ENCODE measurements around the gene ANKRD34B. TPM values are rescaled to one million over a fixed set of nuclear protein-coding genes. Genes with fewer than 3 reads are reported as not detected.
"Not testable (repeated sequence)": the region's sequence is repeated elsewhere in the genome, so short reads cannot be mapped to it uniquely, and the experiment has no call there.

Gene ANKRD34B
- total RNA-seq, 1 donor from 2014 or later = 1.5 TPM

DNA sequence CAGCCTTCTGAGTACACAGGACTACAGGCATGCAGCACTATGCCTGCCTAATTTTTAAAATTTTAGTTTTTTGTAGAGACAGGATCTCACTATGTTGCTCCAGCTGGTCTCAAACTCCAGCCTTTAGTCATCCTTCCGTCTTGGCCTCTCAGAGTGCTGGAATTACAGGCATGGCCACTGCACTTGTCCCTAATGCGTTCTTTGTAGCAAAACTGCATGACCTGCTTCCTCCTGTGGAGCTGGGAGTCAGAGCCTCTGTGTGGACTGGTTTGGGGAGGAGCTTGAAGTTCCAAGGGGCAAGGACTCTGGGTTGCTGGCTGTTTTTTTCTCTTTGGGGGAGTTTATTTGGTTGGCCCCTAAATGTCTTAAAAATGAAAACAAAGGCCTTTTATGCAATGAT, 22.7 kb upstream of the ANKRD34B start:
- H3K4me3 ChIP-seq (ENCODE audit: low read depth, low read length) = no peak overlapping the region
- DNase-seq (ENCODE audit: low read depth) = no peak
- no peaks in the 10 kb centered on the region for H3K27me3 ChIP-seq (ENCODE audit: control insufficient read depth, insufficient read depth, low read length)
- no peaks in the 10 kb centered on the region for H3K36me3 ChIP-seq (ENCODE audit: control insufficient read depth, insufficient read depth, low read length)
- TF ChIP-seq, protein P1, sequence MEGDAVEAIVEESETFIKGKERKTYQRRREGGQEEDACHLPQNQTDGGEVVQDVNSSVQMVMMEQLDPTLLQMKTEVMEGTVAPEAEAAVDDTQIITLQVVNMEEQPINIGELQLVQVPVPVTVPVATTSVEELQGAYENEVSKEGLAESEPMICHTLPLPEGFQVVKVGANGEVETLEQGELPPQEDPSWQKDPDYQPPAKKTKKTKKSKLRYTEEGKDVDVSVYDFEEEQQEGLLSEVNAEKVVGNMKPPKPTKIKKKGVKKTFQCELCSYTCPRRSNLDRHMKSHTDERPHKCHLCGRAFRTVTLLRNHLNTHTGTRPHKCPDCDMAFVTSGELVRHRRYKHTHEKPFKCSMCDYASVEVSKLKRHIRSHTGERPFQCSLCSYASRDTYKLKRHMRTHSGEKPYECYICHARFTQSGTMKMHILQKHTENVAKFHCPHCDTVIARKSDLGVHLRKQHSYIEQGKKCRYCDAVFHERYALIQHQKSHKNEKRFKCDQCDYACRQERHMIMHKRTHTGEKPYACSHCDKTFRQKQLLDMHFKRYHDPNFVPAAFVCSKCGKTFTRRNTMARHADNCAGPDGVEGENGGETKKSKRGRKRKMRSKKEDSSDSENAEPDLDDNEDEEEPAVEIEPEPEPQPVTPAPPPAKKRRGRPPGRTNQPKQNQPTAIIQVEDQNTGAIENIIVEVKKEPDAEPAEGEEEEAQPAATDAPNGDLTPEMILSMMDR (IDR thresholded peaks at IDR 0.05; ENCODE audit: insufficient read depth, low read length, poor library complexity, severe bottlenecking) = no peak

DNA sequence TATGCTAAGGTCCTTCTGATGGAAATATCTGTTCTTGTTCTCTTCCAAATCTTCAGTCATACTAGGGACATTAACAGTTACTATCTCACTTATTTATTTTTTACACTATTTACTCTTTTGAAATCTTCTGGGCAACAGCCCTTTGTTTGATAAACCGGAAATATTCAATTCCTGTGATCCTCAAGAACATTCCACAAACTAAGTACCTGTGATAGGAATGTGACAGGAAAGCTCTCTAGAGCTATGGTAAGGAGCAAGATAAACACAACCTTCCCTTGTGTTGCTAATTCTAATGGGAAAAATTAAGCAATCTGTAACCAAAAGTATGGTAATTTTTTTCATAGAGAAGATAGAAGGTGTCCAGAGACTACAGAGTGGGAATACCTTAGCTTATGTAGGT, 22.0 kb upstream of the ANKRD34B start:
- Histone ChIP-seq H3K4me3 (ENCODE audit: low read depth, low read length) (no peak overlapping the region), H3K36me3 (ENCODE audit: control insufficient read depth, insufficient read depth, low read length) (no peaks in the 10 kb centered on the region), H3K27me3 (ENCODE audit: control insufficient read depth, insufficient read depth, low read length) (no peaks in the 10 kb centered on the region)
- DNase-seq (ENCODE audit: low read depth) = no peak
- TF ChIP-seq, protein P1 (IDR thresholded peaks at IDR 0.05; ENCODE audit: insufficient read depth, low read length, poor library complexity, severe bottlenecking) = no peak

DNA sequence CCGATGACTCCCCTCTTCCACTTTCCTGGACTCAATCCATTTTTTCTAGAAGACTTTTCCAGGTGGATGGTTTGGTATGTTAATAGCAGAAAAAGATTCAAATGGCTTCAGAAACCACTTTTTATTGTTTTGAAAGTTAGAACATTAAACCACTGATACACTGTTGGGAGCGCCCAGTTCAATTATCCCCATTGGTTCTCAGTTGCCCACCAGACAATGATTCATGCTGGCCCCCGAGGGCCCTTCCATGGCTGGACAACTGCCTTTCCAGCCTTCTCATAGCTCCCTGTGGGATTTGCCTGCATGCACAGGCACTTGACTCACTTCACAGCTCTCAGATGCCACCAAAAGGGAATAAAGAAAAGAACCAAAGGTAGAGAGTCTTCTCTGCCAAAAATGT, 21.3 kb upstream of the ANKRD34B start:
- peak; percentile 87 for DNase-seq (ENCODE audit: low read depth)
- no peaks in the 10 kb centered on the region for H3K36me3 ChIP-seq (ENCODE audit: control insufficient read depth, insufficient read depth, low read length)
- no peaks in the 10 kb centered on the region for H3K27me3 ChIP-seq (ENCODE audit: control insufficient read depth, insufficient read depth, low read length)
- TF ChIP-seq, protein P1 (IDR thresholded peaks at IDR 0.05; ENCODE audit: insufficient read depth, low read length, poor library complexity, severe bottlenecking) = no peak
- no peak overlapping the region for H3K4me3 ChIP-seq (ENCODE audit: low read depth, low read length)

DNA sequence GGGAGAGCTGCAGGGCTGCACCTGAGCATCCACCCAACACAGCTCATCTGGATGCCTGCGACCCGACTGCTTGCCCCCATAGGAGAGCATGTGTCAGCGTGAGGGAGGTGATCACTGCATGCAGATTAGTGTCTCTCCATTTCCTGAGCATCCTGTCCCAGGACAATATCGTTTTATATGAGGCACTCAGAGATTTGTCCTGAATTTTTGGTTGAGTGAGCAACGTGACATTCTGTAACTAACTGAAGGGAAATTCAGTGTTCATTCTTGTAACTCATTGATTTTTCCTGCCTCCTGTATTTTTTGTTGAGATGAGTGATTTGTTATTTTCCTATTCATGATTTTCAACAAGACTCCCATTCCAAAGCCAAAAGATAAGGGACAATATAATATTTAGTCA, 20.7 kb upstream of the ANKRD34B start:
- no peaks in the 10 kb centered on the region for H3K27me3 ChIP-seq (ENCODE audit: control insufficient read depth, insufficient read depth, low read length)
- no peak for DNase-seq (ENCODE audit: low read depth)
- H3K36me3 ChIP-seq (ENCODE audit: control insufficient read depth, insufficient read depth, low read length) = no peaks in the 10 kb centered on the region
- TF ChIP-seq, protein P1 (IDR thresholded peaks at IDR 0.05; ENCODE audit: insufficient read depth, low read length, poor library complexity, severe bottlenecking) = no peak
- no peak overlapping the region for H3K4me3 ChIP-seq (ENCODE audit: low read depth, low read length)

DNA sequence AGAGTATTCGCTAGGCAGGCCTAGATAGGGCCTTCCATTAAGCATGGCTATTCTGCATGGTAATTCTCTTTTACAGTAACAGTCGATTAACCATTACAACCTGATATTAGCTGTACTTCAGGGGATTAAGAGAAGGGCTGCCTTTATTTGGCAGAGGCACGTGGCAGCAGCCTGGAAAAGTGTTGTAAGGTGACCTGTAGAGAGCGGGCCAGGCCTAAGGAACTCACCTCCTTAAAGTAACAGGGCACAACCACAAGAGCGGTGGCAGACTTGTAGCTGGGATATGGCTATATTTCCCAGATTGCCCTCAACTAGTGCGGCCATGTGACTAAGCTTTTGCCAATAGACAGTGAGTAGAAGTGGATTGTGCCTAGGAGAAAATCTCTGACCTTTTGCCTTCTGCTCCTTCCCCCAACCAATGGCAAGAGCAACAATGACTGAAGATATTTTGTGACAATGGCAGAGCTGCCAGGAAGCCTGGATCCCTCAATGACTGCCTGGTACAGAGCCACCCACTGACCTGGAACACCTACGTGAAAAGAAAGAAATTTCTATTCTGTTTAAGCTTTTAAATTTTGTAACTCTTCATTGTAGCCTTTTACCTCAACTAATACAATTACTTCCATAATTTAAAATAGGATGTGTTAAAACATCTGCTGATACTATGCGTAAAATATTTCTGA, 18.9 kb upstream of the ANKRD34B start:
- TF ChIP-seq, protein P1 (IDR thresholded peaks at IDR 0.05; ENCODE audit: insufficient read depth, low read length, poor library complexity, severe bottlenecking) = no peak

DNA sequence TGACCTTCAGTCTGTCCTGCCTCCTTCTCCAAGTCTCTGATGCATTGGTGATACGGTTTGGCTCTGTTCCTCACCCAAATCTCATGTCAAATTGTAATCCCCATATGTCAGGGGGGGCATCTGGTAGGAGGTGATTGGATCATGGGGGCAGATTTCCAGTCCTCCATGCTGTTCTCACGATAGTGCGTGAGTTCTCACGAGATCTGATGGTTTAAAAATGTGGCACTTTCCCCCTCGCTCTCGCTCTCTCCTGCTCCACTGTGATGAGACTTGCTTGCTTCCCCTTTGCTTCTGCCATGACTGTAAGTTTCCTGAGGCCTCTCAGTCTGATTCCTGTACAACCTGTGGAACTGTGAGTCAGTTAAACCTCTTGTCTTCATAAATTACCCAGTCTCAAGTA, 14.7 kb upstream of the ANKRD34B start:
- TF ChIP-seq, protein P1 (IDR thresholded peaks at IDR 0.05; ENCODE audit: insufficient read depth, low read length, poor library complexity, severe bottlenecking) = no peak
- no peaks in the 10 kb centered on the region for H3K27me3 ChIP-seq (ENCODE audit: control insufficient read depth, insufficient read depth, low read length)
- no peak overlapping the region for H3K4me3 ChIP-seq (ENCODE audit: low read depth, low read length)
- DNase-seq (ENCODE audit: low read depth) = no peak
- H3K36me3 ChIP-seq (ENCODE audit: control insufficient read depth, insufficient read depth, low read length) = no peaks in the 10 kb centered on the region

More for the DNA sequence above, 18.9 kb upstream of the ANKRD34B start:
- Histone ChIP-seq H3K27me3 (ENCODE audit: control insufficient read depth, insufficient read depth, low read length) (no peaks in the 10 kb centered on the region), H3K4me3 (ENCODE audit: low read depth, low read length) (no peak overlapping the region), H3K36me3 (ENCODE audit: control insufficient read depth, insufficient read depth, low read length) (no peaks in the 10 kb centered on the region)
- DNase-seq (ENCODE audit: low read depth) = no peak

DNA sequence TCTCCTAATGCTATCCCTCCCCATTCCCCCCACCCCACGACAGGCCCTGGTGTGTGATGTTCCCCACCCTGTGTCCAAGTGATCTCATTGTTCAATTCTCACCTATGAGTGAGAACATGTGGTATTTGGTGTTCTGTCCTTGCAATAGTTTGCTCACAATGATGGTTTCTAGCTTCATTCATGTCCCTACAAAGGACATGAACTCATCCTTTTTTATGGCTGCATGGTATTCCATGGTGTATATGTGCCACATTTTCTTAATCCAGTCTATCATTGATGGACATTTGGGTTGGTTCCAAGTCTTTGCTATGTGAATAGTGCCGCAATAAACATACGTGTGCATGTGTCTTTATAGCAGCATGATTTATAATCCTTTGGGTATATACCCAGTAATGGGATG, 10.2 kb upstream of the ANKRD34B start:
- not testable (repeated sequence) for H3K36me3 ChIP-seq (ENCODE audit: control insufficient read depth, insufficient read depth, low read length); H3K4me3 ChIP-seq (ENCODE audit: low read depth, low read length); H3K27me3 ChIP-seq (ENCODE audit: control insufficient read depth, insufficient read depth, low read length); DNase-seq (ENCODE audit: low read depth)

Data from kidney epithelial cell (primary cell).